Esophagus squamous epithelium (tissue), 5 donors: Measurements from ENCODE around the gene MAST3. TPM values are rescaled to one million over a fixed set of nuclear protein-coding genes. Genes with fewer than 3 reads are reported as not detected.

Experiments used
- DNase-seq: peaks from one replicate; lab custom pipeline; 2025; lab: John Stamatoyannopoulos, UW
- H3K27ac ChIP-seq, 4 donors: fragments of 200-600 bp; sonication (generic); one replicate each; pipeline ENCODE4 v1.5.1; 2016 to 2019; ENCODE audit warnings: mild to moderate bottlenecking in 1 of 4
- H3K27me3 ChIP-seq, 4 donors: fragments of 200-600 bp; sonication (generic); 1 replicate in 3 of 4; 2 replicates in 1 of 4; pipeline versions ENCODE4 v1.5.1 to v1.6.0; 2017 to 2021; ENCODE audit warnings: antibody characterized with exemption in 1 of 4
- H3K36me3 ChIP-seq, 3 donors: fragments of 200-600 bp; sonication (generic); one replicate each; pipeline ENCODE4 v1.5.1; 2016 to 2019
- H3K4me1 ChIP-seq, 3 donors: fragments of 200-600 bp; sonication (generic); one replicate each; pipeline ENCODE4 v1.5.1; 2017 to 2019
- H3K4me3 ChIP-seq, 4 donors: fragments of 200-600 bp; sonication (generic); 1 replicate in 3 of 4; 2 replicates in 1 of 4; pipeline ENCODE4 v1.5.1; 2016 to 2019; ENCODE audit warnings: mild to moderate bottlenecking in 2 of 4, moderate library complexity in 1 of 4
- H3K9me3 ChIP-seq, 3 donors: fragments of 200-600 bp; sonication (generic); one replicate each; pipeline ENCODE4 v1.5.1; 2016 to 2019
- CTCF ChIP-seq, 6 experiments: fragments of 450-650 bp in 4 of 6; fragments of 200-600 bp in 2 of 6; sonication (generic) in 2 of 6; IDR thresholded peaks; one replicate each; pipeline ENCODE4 v1.5.1; 2016 to 2019; ENCODE audit warnings: antibody characterized with exemption in 6 of 6, mild to moderate bottlenecking in 4 of 6, moderate library complexity in 4 of 6
- POLR2A ChIP-seq, 4 donors: fragments of 450-650 bp; IDR thresholded peaks; one replicate each; pipeline ENCODE4 v1.6.1; 2017; ENCODE audit warnings: antibody characterized with exemption in 4 of 4, mild to moderate bottlenecking in 4 of 4, moderate library complexity in 3 of 4
- WGBS, 2 donors: methylation state at CpG; one replicate each; pipeline ENCODE4 v1.1.5; 2018; 5-methylcytosine and 5-hydroxymethylcytosine counted together
- intact Hi-C: fragments of 100-400 bp; cut with DNase I; formaldehyde crosslinking; loops from one replicate; pipeline ENCODE4 v1.15.0; 2022
- total RNA-seq, 4 donors: library from RNA; depleted of rRNA; stranded (reverse); fragments of >200 nt; gene quantifications; one replicate each; pipeline ENCODE4 v1.1.0, GENCODE V29; 2016
- donor health status: DM: yes; HTN: yes; CAD: no.

MAST3 gene
- total RNA-seq = 1 to 10 TPM; 2.3 to 4.8 (median 4.1) TPM

GRCh38 chr19:18097217-18097992 is at the start of gene MAST3:
MAST3 (plus strand) TSS chr19:18097778; CDS start chr19:18097793, 15 bp downstream.
- intact Hi-C loops = no loop called here

GRCh38 chr19:18049385-18049784 is 48.2 kb upstream of the MAST3 start:
- H3K9me3 ChIP-seq = no peaks in the 10 kb centered on the region
- peaks cover 17 to 72% (median 39%) of the 10 kb centered on the region in 3 donors for H3K4me1 ChIP-seq
- peak overlapping the region; percentile 65 to 89 (median 80) for H3K27ac ChIP-seq
- no peak for DNase-seq
- 50 to 64% methylated on average over 8 to 9 of the region's 10 CpGs for whole genome bisulfite sequencing, 2 donors
- no peak overlapping the region for H3K4me3 ChIP-seq
- no peaks in the 10 kb centered on the region for H3K36me3 ChIP-seq
- TF ChIP-seq CTCF (IDR thresholded peaks at IDR 0.05) (no peak), POLR2A (IDR thresholded peaks at IDR 0.05) (no peak)
- peaks cover 0 to 16% (median 2%) of the 10 kb centered on the region in 4 donors for H3K27me3 ChIP-seq
- intact Hi-C loops = no loop called here

More at GRCh38 chr19:18097217-18097992, at the start of gene MAST3:
- Histone ChIP-seq H3K4me3 (peak within 1 kb of the TSS; percentile 25 to 69 (median 44)), H3K27me3 (peaks cover 0 to 37% (median 0%) of the 10 kb centered on the region in 4 donors), H3K36me3 (no peaks in the 10 kb centered on the region), H3K4me1 (peaks cover 17 to 29% (median 22%) of the 10 kb centered on the region in 3 donors), H3K9me3 (no peaks in the 10 kb centered on the region), H3K27ac (peak within 1 kb of the TSS in 3 of 4 donors; percentile 47 to 66 (median 63))
- TF ChIP-seq CTCF (IDR thresholded peaks at IDR 0.05) = no peak
- TF ChIP-seq POLR2A (IDR thresholded peaks at IDR 0.05) = peak in 1 of 4 donors; percentile 57
- 62 to 83% methylated on average over 11 to 19 of the region's 54 CpGs for WGBS, 2 donors
- DNase-seq = peak; percentile 36

- TF ChIP-seq CTCF (IDR thresholded peaks at IDR 0.05) (no peak), POLR2A (IDR thresholded peaks at IDR 0.05) (no peak)
- WGBS, 2 donors = no CpG with 5 or more reads among the region's 31 CpGs
- Histone ChIP-seq H3K36me3 (no peaks in the 10 kb centered on the region), H3K4me3 (peak overlapping the region in 3 of 4 donors; percentile 13 to 51 (median 23)), H3K9me3 (no peaks in the 10 kb centered on the region), H3K4me1 (peaks cover 10 to 51% (median 24%) of the 10 kb centered on the region in 3 donors), H3K27me3 (peaks cover 0 to 16% (median 2%) of the 10 kb centered on the region in 4 donors), H3K27ac (peak overlapping the region; percentile 60 to 87 (median 76))
- no peak for DNase-seq
- intact Hi-C loops = no loop called here
These were observed 45.7 kb upstream of the MAST3 start for GRCh38 chr19:18051887-18052286.

- Histone ChIP-seq H3K36me3 (no peaks in the 10 kb centered on the region), H3K27me3 (peaks cover 0 to 16% (median 2%) of the 10 kb centered on the region in 4 donors), H3K4me3 (no peak overlapping the region), H3K4me1 (peaks cover 25 to 63% (median 35%) of the 10 kb centered on the region in 3 donors), H3K9me3 (no peaks in the 10 kb centered on the region), H3K27ac (peak overlapping the region; percentile 24 to 77 (median 60))
- intact Hi-C loops = no loop called here
- no peak for DNase-seq
- no peak for TF ChIP-seq POLR2A (IDR thresholded peaks at IDR 0.05)
- TF ChIP-seq CTCF (IDR thresholded peaks at IDR 0.05) = no peak
- 35 to 45% methylated on average over 9 of the region's 9 CpGs for WGBS, 2 donors
These were observed 43.9 kb upstream of the MAST3 start for GRCh38 chr19:18053576-18054219.

- TF ChIP-seq POLR2A (IDR thresholded peaks at IDR 0.05) (no peak), CTCF (IDR thresholded peaks at IDR 0.05) (no peak)
- Histone ChIP-seq H3K9me3 (no peaks in the 10 kb centered on the region), H3K36me3 (no peaks in the 10 kb centered on the region), H3K4me3 (no peak overlapping the region), H3K4me1 (peaks cover 25 to 42% (median 27%) of the 10 kb centered on the region in 3 donors), H3K27me3 (peaks cover 0 to 16% (median 2%) of the 10 kb centered on the region in 4 donors), H3K27ac (no peak overlapping the region)
- intact Hi-C loops = no loop called here
- no peak for DNase-seq
- WGBS, 2 donors = 69 to 74% methylated on average over 5 of the region's 5 CpGs
These were observed 41.6 kb upstream of the MAST3 start for GRCh38 chr19:18055967-18056366.
